GM12864 (cell line): ENCODE data around the gene ZNF12.

Source experiments
- DNase-seq: peaks from one replicate; pipeline ENCODE4 v3.0.0-alpha.2; 2011; ENCODE audit warnings: low read depth
- H3K4me3 ChIP-seq: 2 replicates; pipeline ENCODE4 v1.5.1; 2011; ENCODE audit warnings: mild to moderate bottlenecking, low read depth, low read length, control low read depth
- TF ChIP-seq, protein P1 (sequence below): IDR thresholded peaks from 2 replicates; pipeline ENCODE4 v1.5.1; 2011; ENCODE audit warnings: low read depth, mild to moderate bottlenecking, moderate library complexity, low read length, control low read depth, inconsistent platforms; ENCODE audit errors: missing control alignments

Gene ZNF12

DNA sequence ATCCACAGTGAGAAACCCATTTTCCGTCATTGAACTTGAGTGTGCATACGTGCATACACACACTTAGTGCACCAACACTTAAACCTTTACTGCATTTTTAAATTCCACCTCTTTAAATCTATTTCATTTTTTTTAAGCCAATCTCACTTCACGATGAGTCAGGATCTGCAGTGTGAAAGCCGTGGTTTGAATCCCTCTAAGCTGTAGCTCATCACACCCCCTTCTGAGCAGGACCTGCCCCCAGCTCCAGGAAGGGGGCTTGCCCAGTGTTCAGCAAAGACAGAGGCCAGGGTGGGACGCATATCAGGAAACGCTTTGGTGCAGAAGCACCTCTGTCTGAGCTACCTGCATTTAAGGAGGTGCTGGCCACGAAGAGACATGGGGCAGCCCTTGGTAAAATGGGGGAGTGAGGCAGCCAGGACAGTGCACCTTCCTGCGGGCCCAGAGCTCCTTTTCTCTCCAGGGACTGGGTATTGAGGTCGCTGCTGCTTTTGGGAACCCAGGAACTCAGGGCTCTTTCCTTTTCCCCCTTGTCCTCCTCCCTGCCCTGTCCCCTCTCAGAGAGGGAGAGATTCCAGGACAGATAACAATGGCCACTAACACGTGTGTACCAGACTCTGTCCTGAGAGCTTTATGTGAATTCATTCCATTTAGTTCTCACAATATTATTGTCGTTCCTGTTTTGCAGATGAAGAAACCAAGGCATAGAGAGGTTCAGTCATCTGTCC is 48.0 kb downstream of the ZNF12 start:
- H3K4me3 ChIP-seq = no peak overlapping the region

DNA sequence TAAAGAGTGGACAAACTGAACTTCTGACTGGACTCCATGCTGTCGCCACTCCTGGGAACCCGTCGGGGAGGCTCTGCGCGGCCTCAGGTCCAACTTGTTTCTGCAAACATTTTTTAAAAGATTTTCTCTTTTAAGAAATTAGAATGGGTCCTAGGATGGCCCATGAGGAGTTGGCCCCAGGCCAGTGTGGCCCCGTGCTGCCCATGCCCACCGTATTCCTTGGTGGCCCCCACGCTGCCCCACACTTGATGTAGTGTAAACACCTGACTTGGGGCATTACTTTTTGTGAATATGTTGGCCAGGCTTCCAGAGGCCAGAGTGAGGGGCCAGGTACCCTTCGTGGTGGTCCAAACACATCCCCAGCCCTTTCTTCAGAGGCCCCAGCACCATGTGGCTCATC is 50.3 kb downstream of the ZNF12 start:
- no peak for DNase-seq
- TF ChIP-seq, protein P1, sequence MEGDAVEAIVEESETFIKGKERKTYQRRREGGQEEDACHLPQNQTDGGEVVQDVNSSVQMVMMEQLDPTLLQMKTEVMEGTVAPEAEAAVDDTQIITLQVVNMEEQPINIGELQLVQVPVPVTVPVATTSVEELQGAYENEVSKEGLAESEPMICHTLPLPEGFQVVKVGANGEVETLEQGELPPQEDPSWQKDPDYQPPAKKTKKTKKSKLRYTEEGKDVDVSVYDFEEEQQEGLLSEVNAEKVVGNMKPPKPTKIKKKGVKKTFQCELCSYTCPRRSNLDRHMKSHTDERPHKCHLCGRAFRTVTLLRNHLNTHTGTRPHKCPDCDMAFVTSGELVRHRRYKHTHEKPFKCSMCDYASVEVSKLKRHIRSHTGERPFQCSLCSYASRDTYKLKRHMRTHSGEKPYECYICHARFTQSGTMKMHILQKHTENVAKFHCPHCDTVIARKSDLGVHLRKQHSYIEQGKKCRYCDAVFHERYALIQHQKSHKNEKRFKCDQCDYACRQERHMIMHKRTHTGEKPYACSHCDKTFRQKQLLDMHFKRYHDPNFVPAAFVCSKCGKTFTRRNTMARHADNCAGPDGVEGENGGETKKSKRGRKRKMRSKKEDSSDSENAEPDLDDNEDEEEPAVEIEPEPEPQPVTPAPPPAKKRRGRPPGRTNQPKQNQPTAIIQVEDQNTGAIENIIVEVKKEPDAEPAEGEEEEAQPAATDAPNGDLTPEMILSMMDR = no peak
- no peak overlapping the region for H3K4me3 ChIP-seq

More for the DNA sequence above, 48.0 kb downstream of the ZNF12 start:
- DNase-seq = no peak
- TF ChIP-seq, protein P1 = no peak

GRCh38 chr7:6655636-6656385 is 50.9 kb downstream of the ZNF12 start:
- TF ChIP-seq, protein P1 = no peak
- no peak overlapping the region for H3K4me3 ChIP-seq
- DNase-seq = no peak

DNA sequence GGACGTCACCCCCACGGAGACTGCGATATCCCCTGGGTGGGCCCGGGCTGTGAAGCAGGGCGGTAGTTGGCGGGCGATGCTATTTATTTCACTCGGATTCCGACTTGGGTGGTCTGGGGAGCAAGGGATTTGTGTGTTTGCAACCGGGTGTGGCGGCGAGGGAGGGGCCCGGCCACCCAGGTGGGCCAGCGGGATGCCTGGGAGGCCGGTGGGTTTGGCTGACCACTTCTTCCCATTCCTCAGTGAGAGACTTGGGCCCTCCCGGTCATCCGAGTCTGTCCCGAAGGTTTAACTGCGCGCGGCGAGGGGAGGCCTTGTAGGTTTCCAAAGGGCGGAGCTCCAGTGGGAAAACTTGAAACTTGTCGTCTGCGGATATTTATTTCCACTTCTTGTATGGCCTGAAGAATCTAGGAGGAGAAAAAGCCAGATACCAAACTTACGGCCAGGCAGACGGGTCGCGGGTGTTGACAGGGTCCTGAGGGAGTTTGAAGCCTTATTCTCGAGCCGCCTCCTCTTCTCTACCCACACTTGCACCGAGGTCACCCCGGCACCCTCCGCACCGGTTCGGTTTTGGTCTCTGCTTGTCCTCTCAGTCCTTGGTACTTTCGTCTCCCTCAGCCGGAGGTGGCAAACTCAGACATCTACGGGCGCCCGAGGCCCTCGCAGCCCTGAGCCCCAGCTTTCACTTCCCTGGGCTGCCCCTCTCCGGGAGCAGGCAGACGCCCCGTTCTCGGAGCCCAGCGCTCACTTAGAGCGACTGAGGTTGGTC is 51.7 kb downstream of the ZNF12 start:
- TF ChIP-seq, protein P1 = no peak
- DNase-seq = no peak
- no peak overlapping the region for H3K4me3 ChIP-seq

DNA sequence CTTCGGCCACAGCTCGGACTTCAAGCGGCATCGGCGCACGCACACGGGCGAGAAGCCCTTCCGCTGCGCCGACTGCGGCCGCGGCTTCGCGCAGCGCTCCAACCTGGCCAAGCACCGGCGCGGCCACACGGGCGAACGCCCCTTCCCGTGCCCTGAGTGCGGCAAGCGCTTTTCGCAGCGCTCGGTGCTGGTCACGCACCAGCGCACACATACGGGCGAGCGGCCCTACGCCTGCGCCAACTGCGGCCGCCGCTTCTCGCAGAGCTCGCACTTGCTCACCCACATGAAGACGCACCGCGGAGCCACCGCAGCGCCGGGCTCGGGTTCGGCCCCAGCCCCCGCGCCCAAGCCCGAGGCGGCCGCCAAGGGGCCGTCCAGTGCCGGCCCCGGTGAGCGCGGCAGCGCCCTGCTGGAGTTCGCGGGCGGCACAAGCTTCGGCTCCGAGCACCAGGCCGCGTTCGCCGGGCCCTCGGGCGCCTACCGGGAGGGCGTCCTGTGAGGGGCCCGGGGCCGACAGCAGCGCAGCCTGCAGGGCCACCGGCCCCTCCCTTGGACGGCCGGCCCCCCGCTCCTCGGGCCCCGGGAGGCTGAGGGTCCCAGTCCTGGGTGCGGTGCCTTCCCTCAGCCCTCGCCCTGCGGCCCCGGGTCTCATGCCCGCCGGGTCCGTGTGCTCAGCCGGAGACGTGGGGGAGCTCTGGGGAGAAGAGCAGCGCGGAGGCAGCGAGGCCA is 52.5 kb downstream of the ZNF12 start:
- DNase-seq = no peak
- H3K4me3 ChIP-seq = no peak overlapping the region
- TF ChIP-seq, protein P1 = no peak

DNA sequence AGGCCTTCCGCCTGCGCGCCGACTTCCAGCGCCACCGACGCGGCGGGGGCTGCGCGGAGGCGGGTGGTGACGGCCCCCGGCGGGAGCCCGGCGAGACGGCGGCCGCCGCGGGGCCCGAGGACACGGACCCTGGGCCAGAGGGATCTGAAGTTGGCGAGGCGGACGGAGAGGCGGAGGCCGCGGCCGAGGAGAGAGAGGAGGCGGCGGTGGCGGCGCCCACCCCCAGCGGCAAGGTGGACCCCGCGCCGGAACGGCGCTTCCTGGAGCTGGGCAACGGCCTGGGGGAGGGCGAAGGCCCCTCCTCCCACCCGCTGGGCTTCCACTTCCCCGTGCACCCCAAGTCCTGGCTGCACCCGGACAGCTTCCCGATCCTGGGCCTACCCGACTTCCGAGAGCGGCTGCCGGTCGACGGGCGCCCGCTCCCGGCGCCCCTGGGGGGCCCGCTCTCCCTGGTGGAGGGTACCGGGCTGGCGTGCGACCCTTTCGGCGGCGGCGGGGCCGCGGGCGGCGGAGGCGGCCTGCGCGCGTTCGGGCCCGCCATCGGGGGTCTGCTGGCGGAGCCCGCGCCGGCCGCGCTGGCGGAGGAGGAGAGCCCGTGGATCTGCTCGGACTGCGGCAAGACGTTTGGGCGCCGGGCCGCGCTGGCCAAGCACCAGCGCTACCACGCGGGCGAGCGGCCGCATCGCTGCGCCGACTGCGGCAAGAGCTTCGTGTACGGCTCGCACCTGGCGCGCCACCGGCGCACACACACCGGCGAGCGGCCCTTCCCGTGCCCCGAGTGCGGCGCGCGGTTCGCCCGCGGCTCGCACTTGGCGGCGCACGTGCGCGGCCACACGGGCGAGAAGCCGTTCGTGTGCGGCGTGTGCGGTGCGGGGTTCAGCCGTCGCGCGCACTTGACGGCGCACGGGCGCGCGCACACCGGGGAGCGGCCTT is 53.4 kb downstream of the ZNF12 start:
- no peak for DNase-seq
- no peak overlapping the region for H3K4me3 ChIP-seq
- TF ChIP-seq, protein P1 = no peak
